GM21367 (cell line): ENCODE data around the gene CACNA1B.
"Not testable (repeated sequence)": the region's sequence is repeated elsewhere in the genome, so short reads cannot be mapped to it uniquely, and the experiment has no call there.

Source experiments
- ATAC-seq: cut with Tn5 transposase; IDR thresholded peaks from one replicate; pipeline ENCODE4 v1.9.1; 2021; ENCODE audit not compliant: unreplicated experiment

Gene CACNA1B

DNA sequence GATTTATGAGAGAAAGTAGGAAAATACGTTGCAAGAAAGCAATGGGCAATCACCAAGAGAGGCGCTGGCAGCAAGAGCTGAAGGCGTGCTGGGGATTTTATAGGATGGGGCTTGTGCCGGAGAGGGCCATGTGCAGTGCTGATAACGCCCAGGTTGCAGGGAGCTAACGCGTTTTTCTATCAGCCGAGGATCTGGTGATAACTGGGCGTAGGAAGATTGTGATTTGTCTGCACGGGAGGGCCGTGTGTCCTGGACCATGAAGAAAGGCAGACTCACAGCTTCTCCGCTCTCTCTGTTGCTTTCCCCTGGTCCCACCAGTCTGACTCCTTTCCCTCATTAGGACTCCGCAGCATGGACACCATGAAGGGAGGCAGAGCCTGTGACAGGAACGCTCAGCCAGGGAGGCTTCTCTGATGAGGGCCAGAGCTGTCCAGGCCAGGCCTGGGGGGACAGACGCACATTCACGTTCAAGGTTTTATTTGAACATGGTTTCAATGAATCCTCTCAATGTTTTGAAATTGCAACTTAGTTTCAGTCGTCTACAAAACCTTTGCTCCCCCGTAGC lies 11.9 kb upstream of the CACNA1B start:
- no peak for ATAC-seq

DNA sequence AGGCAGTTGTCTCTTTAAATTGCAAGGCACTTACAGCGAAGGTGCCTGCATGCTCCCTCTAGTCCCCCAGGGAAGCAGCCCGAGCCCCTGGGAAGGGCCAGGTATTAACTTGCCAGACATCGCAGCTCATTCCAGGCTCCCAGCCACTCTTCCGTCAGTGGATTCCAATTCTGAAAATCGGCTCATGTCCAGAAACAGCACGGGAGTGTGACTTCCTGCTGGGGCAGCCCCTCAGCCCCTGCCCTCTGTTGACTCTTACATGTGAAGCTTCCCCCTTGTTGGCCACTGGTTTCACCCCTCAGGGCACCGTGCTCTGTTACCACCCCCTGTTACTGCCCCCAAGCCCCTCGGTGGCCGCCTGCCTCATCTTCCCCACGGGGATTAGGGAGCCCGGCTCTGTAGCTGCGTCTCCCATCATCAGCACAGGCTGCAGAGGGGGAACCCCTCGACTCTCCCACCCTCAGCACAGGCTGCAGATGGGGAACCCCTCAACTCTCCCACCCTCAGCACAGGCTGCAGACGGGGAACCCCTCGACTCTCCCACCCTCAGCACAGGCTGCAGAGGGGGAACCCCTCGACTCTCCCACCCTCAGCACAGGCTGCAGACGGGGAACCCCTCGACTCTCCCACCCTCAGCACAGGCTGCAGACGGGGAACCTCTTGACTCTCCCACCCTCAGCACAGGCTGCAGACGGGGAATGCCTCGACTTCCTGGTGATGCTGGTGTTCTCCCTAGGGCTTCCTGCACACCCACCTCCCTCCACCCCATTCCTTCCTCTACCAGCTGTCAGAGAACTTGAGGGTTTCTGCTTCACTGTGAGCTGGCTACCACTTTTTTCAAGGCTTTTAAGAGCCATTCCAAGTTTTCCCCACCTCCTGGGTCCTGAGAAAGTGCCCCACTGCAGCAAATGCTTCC lies 11.1 kb upstream of the CACNA1B start:
- no peak for ATAC-seq

DNA sequence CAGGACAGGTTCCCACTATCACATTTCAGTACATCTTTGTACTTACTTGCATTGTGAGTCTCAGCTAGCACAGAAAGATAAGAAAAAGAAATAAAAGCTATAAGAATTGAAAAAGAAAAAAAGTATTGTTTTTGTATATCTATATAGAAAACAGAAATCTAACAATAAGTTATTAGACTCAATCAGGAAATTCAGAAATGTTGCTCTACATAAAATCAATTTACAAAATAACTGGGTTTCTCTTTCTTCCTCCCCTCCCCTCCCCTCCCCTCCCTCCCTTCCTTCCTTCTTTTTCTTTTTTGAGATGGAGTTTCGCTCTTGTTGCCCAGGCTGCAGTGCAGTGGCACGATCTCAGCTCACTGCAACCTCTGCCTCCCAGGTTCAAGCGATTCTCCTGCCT lies 7.2 kb upstream of the CACNA1B start:
- ATAC-seq, result no peak

DNA sequence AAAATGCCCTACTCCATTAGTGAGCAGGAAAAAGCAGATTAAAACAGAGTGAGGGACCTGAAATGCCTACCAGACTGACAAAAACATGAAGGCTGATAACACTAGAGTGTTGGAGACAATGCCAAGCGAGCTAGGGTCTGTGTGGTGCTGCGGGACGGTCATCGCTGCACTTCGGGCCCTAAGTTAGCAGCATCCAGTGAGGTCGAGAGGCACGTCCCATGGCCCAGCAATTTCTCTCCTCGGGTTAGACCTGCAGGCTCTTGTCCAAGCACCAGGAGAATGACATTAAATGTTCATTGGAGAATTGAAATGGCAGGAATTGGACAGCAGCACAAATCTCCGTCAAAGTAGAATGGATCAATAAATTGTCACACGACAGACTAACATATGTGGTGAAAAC lies 5.3 kb upstream of the CACNA1B start:
- ATAC-seq, result no peak

DNA sequence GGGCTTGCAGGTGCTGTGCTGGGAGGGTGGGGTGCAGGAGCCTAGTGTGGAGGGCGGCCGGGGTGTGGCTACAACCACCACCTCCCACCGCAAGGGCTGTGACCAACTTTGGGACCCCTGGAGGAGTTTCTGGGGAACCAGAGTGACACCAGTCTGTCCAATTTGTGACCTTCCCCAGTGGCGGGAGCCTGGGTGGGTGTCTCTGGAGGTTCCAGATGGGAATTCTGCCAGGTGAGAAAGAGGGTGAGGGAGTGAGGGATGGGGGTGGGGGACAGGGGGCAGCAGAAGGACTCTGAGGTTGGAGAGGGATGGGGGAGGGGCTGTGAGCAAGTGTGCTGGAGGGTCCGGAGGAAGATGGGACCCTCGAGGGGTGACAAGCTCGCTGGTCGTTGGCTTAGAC lies 4.2 kb upstream of the CACNA1B start:
- no peak for ATAC-seq

DNA sequence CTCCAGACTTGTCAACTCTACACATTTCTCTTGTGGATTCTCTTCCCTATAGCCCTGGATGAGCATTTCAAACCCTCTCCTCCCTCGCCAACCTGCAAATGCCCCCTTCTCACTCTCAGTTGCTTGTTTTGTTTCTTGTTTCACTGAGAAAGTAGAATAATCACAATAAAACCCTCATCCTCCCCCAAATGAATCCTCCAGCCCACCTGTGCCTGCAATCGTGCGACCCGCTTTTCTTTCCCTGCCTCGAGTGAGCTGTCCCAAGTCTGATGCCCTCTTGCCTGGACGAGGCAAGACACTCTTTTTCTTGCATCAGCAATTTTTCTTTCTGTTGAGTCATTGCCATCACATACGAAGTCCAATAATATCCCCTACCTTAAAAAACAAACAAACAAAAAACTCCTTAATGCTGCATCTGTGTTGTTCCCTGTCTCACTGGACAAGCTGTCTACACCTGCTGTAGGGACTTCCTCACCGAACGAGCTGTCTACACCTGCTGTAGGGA lies 3.7 kb upstream of the CACNA1B start:
- ATAC-seq, result no peak

DNA sequence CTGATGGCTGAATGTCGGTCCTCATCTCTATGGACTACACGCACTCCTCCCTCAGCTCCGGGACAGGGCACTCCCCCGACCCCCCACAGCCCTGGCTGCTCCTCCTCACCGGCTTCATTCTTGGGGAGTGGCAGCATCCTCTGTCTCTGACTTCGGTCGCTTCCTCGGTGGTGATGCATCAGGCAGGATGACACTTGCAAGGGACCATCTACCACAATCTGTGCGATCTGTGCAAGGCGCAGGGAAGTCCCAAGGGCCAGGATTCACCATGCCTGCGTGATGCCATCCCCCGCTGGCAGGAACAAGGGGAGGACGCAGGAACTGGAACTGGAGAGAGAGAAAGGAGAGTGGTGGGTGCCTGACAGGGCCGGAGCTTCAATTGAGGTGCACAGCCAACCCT lies 2.2 kb upstream of the CACNA1B start:
- no peak for ATAC-seq

DNA sequence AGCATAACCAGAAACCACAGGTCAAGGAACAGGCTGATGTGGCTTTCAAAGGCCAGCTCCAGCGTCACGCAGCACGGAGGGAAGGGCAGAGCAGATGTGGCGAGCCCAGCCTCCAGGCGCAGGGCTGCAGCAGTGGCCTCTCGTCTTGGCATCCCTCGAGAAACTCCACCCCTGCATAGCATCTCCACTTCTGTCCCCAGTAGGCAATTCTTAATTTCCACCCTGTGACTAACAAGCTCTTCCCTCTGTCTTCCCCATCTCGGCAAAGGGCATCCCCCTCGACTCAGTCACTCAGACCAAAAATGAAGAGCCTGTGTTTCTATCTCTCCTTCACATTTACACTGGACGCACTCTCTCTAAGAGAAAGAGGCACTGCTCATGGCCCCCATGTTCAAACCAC lies 1.7 kb upstream of the CACNA1B start:
- no peak for ATAC-seq

DNA sequence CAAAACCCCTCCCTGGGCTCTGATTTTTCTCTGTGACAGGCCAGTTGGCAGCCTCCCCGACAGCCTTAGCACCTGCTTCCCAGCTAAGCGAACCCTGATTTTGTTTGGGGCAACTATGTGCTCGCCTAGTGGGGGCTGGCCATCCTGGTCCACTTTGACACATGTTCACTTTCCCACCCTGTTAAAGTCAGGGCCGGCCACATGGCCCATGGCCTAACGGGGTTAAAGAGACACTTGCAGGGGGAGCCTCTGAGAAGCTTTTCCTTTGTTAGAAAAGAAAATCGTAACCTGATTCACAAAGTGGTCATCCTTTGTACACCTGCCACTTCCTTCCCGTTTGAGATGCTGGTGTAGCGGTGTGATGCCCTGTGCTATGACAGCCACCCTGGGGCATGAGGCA lies 1.3 kb upstream of the CACNA1B start:
- ATAC-seq, result no peak

DNA sequence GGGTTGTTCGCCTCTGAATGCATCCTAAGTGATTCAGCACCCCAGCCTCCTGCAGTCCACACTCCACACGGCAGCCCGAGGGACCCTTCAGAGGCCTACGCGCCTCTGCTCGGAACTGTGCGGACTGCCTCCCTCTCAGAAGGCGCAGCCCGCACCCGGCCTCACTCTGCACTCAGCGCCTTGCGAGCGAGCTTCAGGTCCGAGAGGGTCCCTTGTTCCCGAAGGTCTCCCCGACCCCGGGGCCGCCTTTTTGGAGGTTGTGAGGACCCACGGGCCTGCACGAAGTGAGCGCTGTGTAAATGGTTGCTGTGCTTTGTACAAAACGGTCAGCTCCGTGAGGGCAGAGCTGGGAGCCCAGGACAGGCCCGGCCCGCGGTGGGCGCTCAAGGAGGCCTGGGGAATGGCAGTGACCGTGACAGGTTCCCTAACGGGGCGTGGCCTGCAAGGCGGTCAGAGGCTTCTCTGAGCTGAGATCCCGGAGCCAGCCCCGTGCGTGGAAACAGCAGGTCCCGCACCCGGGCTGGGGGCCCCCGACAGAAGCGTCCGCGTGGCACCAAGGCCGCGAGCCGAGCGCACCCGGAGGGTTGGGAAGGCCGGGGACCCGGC lies 698 bp upstream of the CACNA1B start:
- no peak for ATAC-seq

DNA sequence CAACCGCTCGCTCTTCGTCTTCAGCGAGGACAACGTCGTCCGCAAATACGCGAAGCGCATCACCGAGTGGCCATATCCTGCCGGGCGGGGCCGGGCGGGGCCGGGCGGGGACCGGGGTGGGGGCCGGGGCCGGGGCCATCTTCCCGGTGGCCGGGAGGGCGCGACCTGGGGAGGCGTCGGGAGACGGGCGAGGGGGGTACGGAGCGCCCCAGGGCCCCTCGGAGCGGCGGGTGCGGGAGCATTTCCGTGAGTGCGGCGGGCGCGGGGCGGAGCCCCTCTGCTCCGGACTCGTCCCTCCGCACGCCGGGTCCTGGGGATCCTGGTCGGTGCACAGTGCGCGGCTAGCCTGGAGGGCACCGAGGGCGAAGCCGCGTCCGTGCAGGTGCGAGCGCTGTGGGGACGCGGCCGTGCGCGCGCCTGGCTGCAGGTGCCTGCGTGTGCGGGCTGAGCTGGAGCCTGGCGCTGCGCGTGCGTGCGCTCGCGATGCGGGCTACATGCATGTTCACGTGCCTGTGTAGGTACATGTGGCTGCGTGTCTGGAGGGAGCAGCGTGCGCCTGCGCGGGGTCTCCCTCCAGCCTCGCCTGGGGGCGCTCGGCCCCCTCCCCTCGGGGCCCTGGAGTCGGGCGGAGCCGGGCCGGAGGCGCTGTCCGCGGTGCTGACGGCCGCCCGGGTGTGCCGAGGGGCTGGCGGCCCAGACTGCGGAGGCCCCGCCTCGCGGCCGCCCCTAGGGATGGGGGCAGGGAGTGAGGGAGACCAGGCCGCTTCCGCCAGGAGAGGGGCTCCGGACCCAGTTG lies 762 bp downstream of the CACNA1B start:
- ATAC-seq, result no peak

DNA sequence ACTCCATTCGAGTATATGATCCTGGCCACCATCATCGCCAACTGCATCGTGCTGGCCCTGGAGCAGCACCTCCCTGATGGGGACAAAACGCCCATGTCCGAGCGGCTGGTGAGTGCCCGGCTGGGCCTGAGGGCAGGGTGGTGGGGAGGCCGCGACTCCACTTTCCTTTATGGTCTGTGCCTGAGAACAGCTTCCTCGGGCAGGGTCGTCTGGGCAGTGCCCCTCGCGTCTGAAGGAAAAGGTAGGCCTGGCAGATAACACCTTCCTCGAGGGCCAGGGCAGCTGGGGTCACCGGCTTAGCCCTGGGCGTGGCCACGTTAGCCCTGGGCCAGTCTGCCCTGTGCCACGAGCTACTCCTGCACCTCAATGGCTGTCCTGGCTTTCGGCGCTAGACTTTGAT lies 1.5 kb downstream of the CACNA1B start:
- no peak for ATAC-seq

DNA sequence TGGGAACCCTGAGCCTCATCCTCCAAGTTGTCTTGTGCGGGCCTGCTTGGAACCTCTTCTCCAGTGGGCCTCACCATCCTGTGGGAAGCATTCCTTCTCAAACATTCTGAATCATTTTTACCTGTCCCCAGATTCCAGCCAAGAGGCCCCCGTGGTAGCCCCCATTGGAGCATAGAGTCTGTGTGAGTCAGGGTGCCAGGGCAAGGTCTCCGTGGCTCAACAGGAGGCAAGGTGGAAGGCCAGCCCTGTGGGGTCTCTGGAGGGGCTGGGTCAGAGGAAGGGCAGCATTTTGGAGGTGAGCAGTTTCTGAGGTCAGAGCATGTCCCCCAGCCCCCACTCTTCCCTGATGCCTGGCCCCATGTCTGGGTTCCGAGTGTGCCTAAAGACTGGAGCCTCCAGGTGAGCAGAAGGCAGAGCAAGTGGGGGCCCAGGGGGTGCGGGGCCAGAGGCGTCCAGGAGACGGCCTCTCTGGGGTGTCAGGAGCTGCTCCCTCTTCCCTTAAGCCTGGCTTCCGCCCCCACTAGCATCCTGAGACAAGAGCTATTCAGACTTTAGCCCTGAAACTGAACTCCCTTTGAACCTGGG lies 2.1 kb downstream of the CACNA1B start:
- no peak for ATAC-seq

DNA sequence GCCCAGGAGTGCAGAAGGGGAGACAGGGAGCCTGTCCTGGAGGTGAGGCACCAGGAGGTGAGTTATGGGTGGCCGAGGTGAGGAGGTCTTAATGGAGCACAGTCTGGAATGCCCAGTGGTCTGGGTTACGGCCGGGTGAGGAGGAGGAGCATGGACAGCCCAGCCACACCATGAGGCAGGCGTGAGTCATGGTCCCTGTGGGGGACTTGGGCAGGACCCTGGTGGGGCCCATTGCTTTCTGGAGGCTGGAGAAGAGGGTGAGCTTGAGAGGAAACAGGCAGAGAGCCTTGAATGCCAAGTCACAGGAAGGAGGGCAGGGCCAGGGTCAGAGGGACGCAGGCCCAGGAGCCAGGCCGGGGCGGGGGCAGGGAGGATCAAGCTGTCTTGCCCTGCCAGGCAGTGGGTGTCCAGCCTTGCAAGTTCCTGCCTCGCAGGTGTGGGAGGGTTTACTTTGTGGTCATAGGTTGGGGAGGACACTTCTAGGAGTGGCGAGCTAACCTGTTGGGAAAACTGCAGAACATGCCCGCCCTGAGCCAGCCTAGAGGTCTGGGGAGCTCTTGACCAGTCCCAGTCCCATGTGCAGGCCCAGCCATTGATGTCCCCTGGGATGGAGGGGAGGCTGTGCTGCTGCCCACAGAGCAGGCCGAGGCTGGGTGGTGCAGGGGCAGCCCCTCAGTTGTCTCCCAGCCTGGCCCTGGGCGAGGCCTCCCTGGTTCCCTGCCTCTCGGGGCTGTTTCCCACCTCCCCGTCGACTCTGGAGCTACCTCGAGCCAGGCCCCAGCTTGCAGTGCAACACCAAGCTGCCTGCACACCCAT lies 2.8 kb downstream of the CACNA1B start:
- no peak for ATAC-seq

DNA sequence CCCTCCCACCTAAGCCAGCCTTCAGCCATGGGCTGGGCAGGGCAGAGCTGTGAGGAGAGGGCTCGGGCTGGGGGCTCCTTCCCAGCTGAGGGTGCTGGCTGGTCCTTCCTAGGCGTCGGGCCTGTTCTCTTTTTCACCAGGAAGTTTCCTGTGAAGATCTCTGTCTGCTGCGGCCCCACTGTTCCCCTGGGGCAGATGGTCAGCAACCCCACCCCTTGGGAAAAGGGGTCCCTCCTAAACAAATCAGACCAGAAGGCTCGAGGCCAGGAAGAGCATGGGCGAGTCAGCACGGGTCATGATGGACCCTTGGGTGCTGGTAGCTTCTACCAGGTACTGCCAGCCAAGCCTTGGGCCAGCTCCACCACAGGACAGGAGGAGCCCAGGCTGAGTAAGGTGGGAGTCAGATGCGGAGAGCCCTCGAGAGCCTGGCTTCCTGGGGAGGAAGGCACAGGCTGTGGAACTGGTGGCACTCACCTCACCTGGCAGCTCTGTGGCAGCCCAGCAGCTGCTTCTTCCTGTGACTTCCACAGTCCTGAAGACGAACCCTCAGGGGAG lies 3.5 kb downstream of the CACNA1B start:
- ATAC-seq, result no peak

DNA sequence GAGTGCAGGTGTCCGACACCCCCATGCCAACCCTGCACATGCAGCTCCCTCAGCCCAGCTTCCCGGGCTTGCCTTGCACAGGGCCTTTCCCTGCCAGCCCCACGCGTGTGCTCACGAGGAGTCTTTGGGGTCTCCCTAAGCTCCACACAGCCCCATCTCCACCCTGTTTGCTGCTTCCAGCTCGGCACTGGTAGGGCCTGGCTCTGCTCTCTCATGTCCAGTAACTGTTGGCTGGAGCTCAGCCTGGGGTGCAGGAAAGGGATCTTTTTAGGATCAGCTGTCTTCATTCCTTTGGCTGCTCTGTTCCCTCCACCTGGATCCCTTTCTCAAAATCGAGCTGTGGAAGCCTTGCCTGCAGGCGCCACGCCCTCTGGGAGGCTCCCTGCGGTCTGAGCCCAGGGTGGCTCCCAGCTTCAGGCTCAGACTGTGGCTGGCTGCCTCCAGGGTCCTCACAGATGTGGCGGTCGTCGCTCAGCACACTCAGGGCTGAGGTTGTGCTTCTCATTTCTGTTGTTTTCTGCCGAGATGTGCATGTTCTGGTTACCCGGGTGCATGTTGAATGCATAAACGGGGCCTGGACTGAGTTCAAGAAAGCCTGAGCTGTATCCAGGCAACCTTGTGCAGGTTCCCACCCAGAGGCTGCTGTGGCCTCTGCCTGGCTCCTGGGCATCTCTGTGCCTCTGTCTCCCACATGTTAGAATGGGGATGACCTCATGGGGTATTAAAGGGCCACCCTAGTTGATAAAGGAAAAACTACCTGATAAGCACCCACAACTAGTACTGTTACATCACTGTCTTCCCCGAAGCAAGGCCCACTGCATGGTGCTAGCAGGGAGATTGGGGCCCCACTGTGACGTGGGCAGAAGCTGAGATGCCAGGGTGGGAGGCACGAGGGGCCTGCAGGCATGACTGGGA lies 4.3 kb downstream of the CACNA1B start:
- no peak for ATAC-seq

DNA sequence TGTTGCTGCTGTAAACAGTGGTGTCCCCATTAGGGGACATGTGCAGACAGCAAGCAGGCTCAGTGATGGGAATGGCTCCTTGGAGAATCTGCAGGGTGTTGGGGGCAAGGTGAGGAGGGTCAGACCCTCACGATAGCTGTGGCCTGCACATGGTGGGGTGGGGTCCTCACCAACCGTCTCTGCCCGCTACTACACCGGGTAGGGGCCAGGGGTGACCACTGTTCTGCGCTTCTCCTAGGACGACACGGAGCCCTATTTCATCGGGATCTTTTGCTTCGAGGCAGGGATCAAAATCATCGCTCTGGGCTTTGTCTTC lies 4.9 kb downstream of the CACNA1B start:
- ATAC-seq, result no peak

DNA sequence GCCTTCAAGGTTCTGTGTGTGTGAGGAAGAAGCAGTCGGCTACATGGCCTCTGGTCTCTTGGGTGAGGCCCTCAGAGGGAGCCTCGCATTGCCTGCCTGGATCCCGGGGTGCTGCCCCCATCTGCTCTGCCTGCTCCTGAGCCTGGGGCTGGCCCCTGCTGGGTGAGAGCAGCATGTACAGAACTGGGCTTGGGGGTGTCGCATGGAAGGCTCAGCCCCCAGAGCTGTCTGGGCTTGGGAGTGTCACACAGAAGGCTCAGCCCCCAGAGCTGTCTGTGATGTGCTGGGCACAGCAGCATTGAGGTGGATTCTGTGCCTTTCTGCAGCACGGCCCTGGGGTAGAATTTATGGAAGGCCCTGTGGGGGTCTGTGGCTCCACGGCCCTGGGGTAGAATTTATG lies 6.4 kb downstream of the CACNA1B start:
- not testable (repeated sequence) for ATAC-seq

DNA sequence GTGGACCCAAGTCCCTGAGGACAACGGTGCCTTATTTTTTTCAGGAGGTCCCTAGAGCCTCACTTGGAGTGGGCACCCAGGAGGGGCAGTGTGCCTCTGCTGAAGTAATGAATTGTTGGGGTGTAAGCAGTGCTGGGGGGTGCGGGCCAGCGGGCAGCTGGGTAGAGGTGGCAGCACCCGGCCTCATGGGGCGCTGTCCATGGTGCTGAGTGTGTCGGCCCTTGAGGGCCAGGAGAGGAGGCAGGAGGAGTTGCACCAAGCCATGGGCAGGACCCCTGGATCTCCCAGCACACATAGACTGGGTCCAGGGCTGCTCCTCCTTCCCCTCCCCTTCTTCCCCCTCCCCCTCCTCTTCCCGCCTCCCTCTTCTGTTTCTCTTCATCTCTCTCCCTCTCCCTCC lies 7.0 kb downstream of the CACNA1B start:
- not testable (repeated sequence) for ATAC-seq
